HEK293 (cell line): ENCODE results near the gene LRP1.

Experiments used
- CTCF ChIA-PET: fragments of 350-600 bp; formaldehyde crosslinking; extraction: SDS; loops from one replicate; lab custom pipeline; 2021; ENCODE audit warnings: antibody characterized with exemption; lab: Yijun Ruan, JAX
- POLR2A ChIA-PET: fragments of 300-600 bp; formaldehyde crosslinking; extraction: SDS; loops from one replicate; lab custom pipeline; 2020; ENCODE audit warnings: antibody characterized with exemption, inconsistent platforms; lab: Yijun Ruan, JAX
- H3K27ac ChIP-seq: fragments of 200-500 bp; sonication (Bioruptor generic); 2 replicates; pipeline ENCODE4 v1.5.1; 2014; ENCODE audit warnings: low read depth, low read length, control low read depth, inconsistent platforms; ENCODE audit errors: extremely low read depth
- H3K36me3 ChIP-seq, 2 experiments: fragments of 200-500 bp in 1 of 2; sonication (Bioruptor generic) in 1 of 2; 1 replicate in 1 of 2; 2 replicates in 1 of 2; pipeline ENCODE4 v1.5.1; 2014 to 2017; ENCODE audit warnings: inconsistent platforms in 2 of 2, low read length in 2 of 2; ENCODE audit not compliant: control insufficient read depth in 2 of 2, insufficient read depth in 1 of 2
- H3K4me1 ChIP-seq: fragments of 200-500 bp; sonication (Bioruptor generic); 2 replicates; pipeline ENCODE4 v1.5.1; 2014; ENCODE audit warnings: mild to moderate bottlenecking, low read length, inconsistent platforms; ENCODE audit not compliant: control insufficient read depth, insufficient read depth
- H3K4me3 ChIP-seq: 2 replicates; pipeline ENCODE4 v1.5.1; 2011; ENCODE audit warnings: low read depth, mild to moderate bottlenecking, control low read depth, low read length, moderate library complexity
- H3K9me3 ChIP-seq: fragments of 200-500 bp; sonication (Bioruptor generic); 2 replicates; pipeline ENCODE4 v1.5.1; 2014; ENCODE audit warnings: low read depth, low read length, inconsistent platforms; ENCODE audit not compliant: control insufficient read depth, insufficient read depth
- GFI1B ChIP-seq: fragments of 450-650 bp; formaldehyde crosslinking; IDR thresholded peaks from 2 replicates; pipeline ENCODE4 v1.5.1; 2016; ENCODE audit warnings: missing biosample characterization, missing genetic modification characterization
- HOXA7 ChIP-seq: sonication (generic); formaldehyde crosslinking; IDR thresholded peaks from 2 replicates; pipeline ENCODE4 v1.8.1; 2022; ENCODE audit warnings: missing genetic modification reagents, borderline replicate concordance
- KLF10 ChIP-seq: fragments of 450-650 bp; IDR thresholded peaks from 2 replicates; pipeline ENCODE4 v1.5.1; 2018; ENCODE audit warnings: missing biosample characterization, mild to moderate bottlenecking, missing genetic modification characterization
- KLF7 ChIP-seq: fragments of 450-650 bp; formaldehyde crosslinking; IDR thresholded peaks from 2 replicates; pipeline ENCODE4 v1.5.1; 2016; ENCODE audit warnings: missing biosample characterization, missing genetic modification characterization, borderline replicate concordance
- OVOL3 ChIP-seq: fragments of 450-650 bp; formaldehyde crosslinking; IDR thresholded peaks from 2 replicates; pipeline ENCODE4 v1.5.1; 2016; ENCODE audit warnings: missing biosample characterization, missing genetic modification characterization
- REPIN1 ChIP-seq: fragments of 450-650 bp; formaldehyde crosslinking; IDR thresholded peaks from 2 replicates; pipeline ENCODE4 v1.5.1; 2017; ENCODE audit warnings: missing biosample characterization, missing genetic modification characterization, low read depth
- SCRT2 ChIP-seq: fragments of 450-650 bp; formaldehyde crosslinking; IDR thresholded peaks from 2 replicates; pipeline ENCODE4 v1.5.1; 2016; ENCODE audit warnings: missing biosample characterization, missing genetic modification characterization
- ZEB2 ChIP-seq: fragments of 450-650 bp; formaldehyde crosslinking; IDR thresholded peaks from 2 replicates; pipeline ENCODE4 v1.5.1; 2016; ENCODE audit warnings: missing biosample characterization, missing genetic modification characterization
- ZNF146 ChIP-seq: fragments of 450-650 bp; formaldehyde crosslinking; IDR thresholded peaks from 2 replicates; pipeline ENCODE4 v1.5.1; 2016; ENCODE audit warnings: missing biosample characterization, missing genetic modification characterization
- ZNF221 ChIP-seq: fragments of 450-650 bp; formaldehyde crosslinking; IDR thresholded peaks from 2 replicates; pipeline ENCODE4 v1.5.1; 2017; ENCODE audit warnings: missing biosample characterization, missing genetic modification characterization, borderline replicate concordance
- ZNF266 ChIP-seq: fragments of 450-650 bp; formaldehyde crosslinking; IDR thresholded peaks from 2 replicates; pipeline ENCODE4 v1.5.1; 2016; ENCODE audit warnings: missing biosample characterization, missing genetic modification characterization, low read depth
- ZNF354C ChIP-seq: fragments of 450-650 bp; formaldehyde crosslinking; IDR thresholded peaks from 2 replicates; pipeline ENCODE4 v1.5.1; 2016; ENCODE audit warnings: missing biosample characterization, missing genetic modification characterization, low read depth, borderline replicate concordance
- ZNF416 ChIP-seq: fragments of 450-650 bp; formaldehyde crosslinking; IDR thresholded peaks from 2 replicates; pipeline ENCODE4 v1.5.1; 2016; ENCODE audit warnings: missing biosample characterization, missing genetic modification characterization
- ZNF426 ChIP-seq: fragments of 450-650 bp; formaldehyde crosslinking; IDR thresholded peaks from 2 replicates; pipeline ENCODE4 v1.5.1; 2017; ENCODE audit warnings: missing biosample characterization, missing genetic modification characterization, mild to moderate bottlenecking, inconsistent platforms, moderate library complexity
- ZNF514 ChIP-seq: fragments of 450-650 bp; formaldehyde crosslinking; IDR thresholded peaks from 2 replicates; pipeline ENCODE4 v1.5.1; 2016; ENCODE audit warnings: missing biosample characterization, missing genetic modification characterization
- ZNF549 ChIP-seq: fragments of 450-650 bp; IDR thresholded peaks from 2 replicates; pipeline ENCODE4 v1.5.1; 2018; ENCODE audit warnings: missing biosample characterization, missing genetic modification characterization, mild to moderate bottlenecking, inconsistent platforms, moderate library complexity
- ZNF623 ChIP-seq: fragments of 450-650 bp; formaldehyde crosslinking; IDR thresholded peaks from 2 replicates; pipeline ENCODE4 v1.5.1; 2016; ENCODE audit warnings: missing biosample characterization, missing genetic modification characterization
- ZNF629 ChIP-seq: fragments of 450-650 bp; formaldehyde crosslinking; IDR thresholded peaks from 2 replicates; pipeline ENCODE4 v1.5.1; 2017; ENCODE audit warnings: missing biosample characterization, missing genetic modification characterization
- TF ChIP-seq, protein P1 (sequence below): fragments of 450-650 bp; formaldehyde crosslinking; IDR thresholded peaks from 2 replicates; pipeline ENCODE4 v1.5.1; 2017; ENCODE audit warnings: missing biosample characterization, missing genetic modification characterization
- TF ChIP-seq, protein P2 (sequence below): fragments of 450-650 bp; formaldehyde crosslinking; IDR thresholded peaks from 2 replicates; pipeline ENCODE4 v1.5.1; 2016; ENCODE audit warnings: missing biosample characterization, missing genetic modification characterization
- TF ChIP-seq, protein P3 (sequence below): fragments of 450-650 bp; formaldehyde crosslinking; IDR thresholded peaks from 2 replicates; pipeline ENCODE4 v1.5.1; 2016; ENCODE audit warnings: missing biosample characterization, missing genetic modification characterization
- TF ChIP-seq, protein P4 (sequence below): fragments of 450-650 bp; IDR thresholded peaks from 2 replicates; pipeline ENCODE4 v1.5.1; 2018; ENCODE audit warnings: missing biosample characterization, missing genetic modification characterization

LRP1 gene

DNA sequence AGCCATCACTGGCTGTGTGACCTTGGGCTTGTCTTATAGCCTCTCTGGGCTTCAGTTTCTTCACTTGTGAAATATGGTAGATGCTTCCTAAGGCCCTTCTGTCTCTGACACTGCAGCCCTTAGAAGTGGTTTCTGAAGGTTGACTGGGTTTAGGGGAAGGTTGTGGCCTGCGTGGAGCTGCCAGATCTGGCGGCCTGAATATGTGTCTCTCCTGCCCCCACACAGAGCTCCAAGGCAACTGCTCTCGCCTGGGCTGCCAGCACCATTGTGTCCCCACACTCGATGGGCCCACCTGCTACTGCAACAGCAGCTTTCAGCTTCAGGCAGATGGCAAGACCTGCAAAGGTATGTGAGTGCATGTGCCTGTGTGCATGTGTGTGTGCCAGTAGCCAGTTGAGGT, 15.2 kb downstream of the LRP1 start (continued):
- TF ChIP-seq, protein P1, sequence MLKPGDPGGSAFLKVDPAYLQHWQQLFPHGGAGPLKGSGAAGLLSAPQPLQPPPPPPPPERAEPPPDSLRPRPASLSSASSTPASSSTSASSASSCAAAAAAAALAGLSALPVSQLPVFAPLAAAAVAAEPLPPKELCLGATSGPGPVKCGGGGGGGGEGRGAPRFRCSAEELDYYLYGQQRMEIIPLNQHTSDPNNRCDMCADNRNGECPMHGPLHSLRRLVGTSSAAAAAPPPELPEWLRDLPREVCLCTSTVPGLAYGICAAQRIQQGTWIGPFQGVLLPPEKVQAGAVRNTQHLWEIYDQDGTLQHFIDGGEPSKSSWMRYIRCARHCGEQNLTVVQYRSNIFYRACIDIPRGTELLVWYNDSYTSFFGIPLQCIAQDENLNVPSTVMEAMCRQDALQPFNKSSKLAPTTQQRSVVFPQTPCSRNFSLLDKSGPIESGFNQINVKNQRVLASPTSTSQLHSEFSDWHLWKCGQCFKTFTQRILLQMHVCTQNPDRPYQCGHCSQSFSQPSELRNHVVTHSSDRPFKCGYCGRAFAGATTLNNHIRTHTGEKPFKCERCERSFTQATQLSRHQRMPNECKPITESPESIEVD (tag by site-specific recombination) = no peak
- TF ChIP-seq GFI1B (tag by site-specific recombination) = no peak
- no peak for TF ChIP-seq REPIN1 (tag by site-specific recombination)
- no peak for TF ChIP-seq ZNF266

DNA sequence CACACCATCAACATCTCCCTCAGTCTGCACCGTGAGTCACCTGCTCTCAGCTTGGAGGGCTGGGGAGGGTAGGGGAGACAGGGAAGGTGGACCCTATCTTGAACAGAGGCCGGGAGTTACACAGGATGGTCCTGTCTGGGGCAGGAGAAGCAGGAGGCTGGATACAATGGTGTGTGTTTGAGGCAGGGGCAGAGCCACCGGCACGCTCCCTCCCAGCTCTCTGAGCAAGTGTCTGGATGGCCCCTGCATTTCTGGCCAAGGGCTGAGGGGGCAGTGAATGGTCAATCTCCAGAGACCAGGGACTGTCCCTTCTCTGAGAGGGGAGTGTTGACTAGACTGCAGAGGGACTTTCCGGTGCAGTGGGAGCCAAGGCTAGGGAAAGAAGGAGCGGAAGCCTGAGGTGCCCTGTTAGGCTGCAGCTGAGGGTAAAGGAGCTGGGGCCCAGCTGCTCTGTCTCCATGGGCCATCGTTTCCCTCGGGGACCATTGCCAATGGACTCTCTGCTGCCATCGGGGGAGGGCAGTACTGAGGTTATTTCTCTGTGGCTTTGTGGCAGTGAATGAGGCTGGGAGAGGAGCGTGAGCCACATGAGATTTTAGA, 17.3 kb downstream of the LRP1 start:
- ChIA-PET CTCF (interaction anchor here (0.6 to 2.1 kb wide), 5 partner anchors 21 to 30 kb away, joined by 3 to 7 read pairs (median 4); no protein-coding TSS in a partner anchor), POLR2A (interaction anchor here (1.3 kb wide), 1 partner anchor 18 kb away, joined by 3 read pairs; no protein-coding TSS in a partner anchor)
- Histone ChIP-seq H3K9me3 (no peaks in the 10 kb centered on the region), H3K4me1 (no peaks in the 10 kb centered on the region), H3K36me3 (peaks cover 0 to 94% of the 10 kb centered on the region in 2 experiments; a peak in 2 of 3 replicates), H3K4me3 (no peak overlapping the region), H3K27ac (no peak overlapping the region)
- TF ChIP-seq KLF7 (no peak), ZNF354C (tag by site-specific recombination) (no peak), ZNF549 (no peak), KLF10 (no peak), ZNF221 (tag by site-specific recombination) (no peak), ZNF426 (no peak), ZNF266 (no peak), SCRT2 (tag by site-specific recombination) (no peak), ZNF514 (tag by site-specific recombination) (no peak), HOXA7 (CRISPR knock-in tag) (no peak), ZNF146 (tag by site-specific recombination) (no peak), ZNF629 (no peak), ZEB2 (no peak), OVOL3 (tag by site-specific recombination) (no peak), ZNF623 (no peak), ZNF416 (tag by site-specific recombination) (no peak)
- TF ChIP-seq, protein P2, sequence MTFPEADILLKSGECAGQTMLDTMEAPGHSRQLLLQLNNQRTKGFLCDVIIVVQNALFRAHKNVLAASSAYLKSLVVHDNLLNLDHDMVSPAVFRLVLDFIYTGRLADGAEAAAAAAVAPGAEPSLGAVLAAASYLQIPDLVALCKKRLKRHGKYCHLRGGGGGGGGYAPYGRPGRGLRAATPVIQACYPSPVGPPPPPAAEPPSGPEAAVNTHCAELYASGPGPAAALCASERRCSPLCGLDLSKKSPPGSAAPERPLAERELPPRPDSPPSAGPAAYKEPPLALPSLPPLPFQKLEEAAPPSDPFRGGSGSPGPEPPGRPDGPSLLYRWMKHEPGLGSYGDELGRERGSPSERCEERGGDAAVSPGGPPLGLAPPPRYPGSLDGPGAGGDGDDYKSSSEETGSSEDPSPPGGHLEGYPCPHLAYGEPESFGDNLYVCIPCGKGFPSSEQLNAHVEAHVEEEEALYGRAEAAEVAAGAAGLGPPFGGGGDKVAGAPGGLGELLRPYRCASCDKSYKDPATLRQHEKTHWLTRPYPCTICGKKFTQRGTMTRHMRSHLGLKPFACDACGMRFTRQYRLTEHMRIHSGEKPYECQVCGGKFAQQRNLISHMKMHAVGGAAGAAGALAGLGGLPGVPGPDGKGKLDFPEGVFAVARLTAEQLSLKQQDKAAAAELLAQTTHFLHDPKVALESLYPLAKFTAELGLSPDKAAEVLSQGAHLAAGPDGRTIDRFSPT (tag by site-specific recombination) = no peak
- TF ChIP-seq, protein P3, sequence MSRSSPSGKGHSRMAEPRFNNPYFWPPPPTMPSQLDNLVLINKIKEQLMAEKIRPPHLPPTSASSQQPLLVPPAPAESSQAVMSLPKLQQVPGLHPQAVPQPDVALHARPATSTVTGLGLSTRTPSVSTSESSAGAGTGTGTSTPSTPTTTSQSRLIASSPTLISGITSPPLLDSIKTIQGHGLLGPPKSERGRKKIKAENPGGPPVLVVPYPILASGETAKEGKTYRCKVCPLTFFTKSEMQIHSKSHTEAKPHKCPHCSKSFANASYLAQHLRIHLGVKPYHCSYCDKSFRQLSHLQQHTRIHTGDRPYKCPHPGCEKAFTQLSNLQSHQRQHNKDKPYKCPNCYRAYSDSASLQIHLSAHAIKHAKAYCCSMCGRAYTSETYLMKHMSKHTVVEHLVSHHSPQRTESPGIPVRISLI = no peak
- TF ChIP-seq, protein P4, sequence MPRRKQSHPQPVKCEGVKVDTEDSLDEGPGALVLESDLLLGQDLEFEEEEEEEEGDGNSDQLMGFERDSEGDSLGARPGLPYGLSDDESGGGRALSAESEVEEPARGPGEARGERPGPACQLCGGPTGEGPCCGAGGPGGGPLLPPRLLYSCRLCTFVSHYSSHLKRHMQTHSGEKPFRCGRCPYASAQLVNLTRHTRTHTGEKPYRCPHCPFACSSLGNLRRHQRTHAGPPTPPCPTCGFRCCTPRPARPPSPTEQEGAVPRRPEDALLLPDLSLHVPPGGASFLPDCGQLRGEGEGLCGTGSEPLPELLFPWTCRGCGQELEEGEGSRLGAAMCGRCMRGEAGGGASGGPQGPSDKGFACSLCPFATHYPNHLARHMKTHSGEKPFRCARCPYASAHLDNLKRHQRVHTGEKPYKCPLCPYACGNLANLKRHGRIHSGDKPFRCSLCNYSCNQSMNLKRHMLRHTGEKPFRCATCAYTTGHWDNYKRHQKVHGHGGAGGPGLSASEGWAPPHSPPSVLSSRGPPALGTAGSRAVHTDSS (tag by site-specific recombination) = no peak
